HG03159 (cell line): ENCODE results near the gene MYO5C.
"Not testable (repeated sequence)": the region's sequence is repeated elsewhere in the genome, so short reads cannot be mapped to it uniquely, and the experiment has no call there.

Source experiments
- ATAC-seq: cut with Tn5 transposase; IDR thresholded peaks from one replicate; pipeline ENCODE4 v1.9.1; 2021; ENCODE audit warnings: mild to moderate bottlenecking, moderate library complexity; ENCODE audit not compliant: unreplicated experiment

The MYO5C gene

GRCh38 chr15:52251144-52251860, 44.3 kb downstream of the MYO5C start:
- ATAC-seq = no peak

- ATAC-seq = no peak
These were observed 48.1 kb downstream of the MYO5C start for GRCh38 chr15:52247461-52247860.

- no peak for ATAC-seq
These were observed 48.7 kb downstream of the MYO5C start for GRCh38 chr15:52246686-52247431.

GRCh38 chr15:52243697-52244555, 51.7 kb downstream of the MYO5C start:
- ATAC-seq = no peak

GRCh38 chr15:52243286-52243685, 52.3 kb downstream of the MYO5C start:
- no peak for ATAC-seq

GRCh38 chr15:52241489-52241888, 54.1 kb downstream of the MYO5C start:
- no peak for ATAC-seq

- ATAC-seq = no peak
These were observed 55.4 kb downstream of the MYO5C start for GRCh38 chr15:52240166-52240565.

GRCh38 chr15:52238989-52239525, 56.5 kb downstream of the MYO5C start:
- ATAC-seq = not testable (repeated sequence)

- no peak for ATAC-seq
These were observed 57.5 kb downstream of the MYO5C start for GRCh38 chr15:52238149-52238548.

- no peak for ATAC-seq
These were observed 59.6 kb downstream of the MYO5C start for GRCh38 chr15:52236013-52236412.

- ATAC-seq = no peak
These were observed 60.7 kb downstream of the MYO5C start for GRCh38 chr15:52234596-52235541.

GRCh38 chr15:52233405-52233804, 62.2 kb downstream of the MYO5C start:
- no peak for ATAC-seq

GRCh38 chr15:52232327-52232726, 63.3 kb downstream of the MYO5C start:
- ATAC-seq = peak; percentile 59

- ATAC-seq = no peak
These were observed 65.5 kb downstream of the MYO5C start for GRCh38 chr15:52230073-52230472.

GRCh38 chr15:52228921-52229320, 66.7 kb downstream of the MYO5C start:
- peak; percentile 35 for ATAC-seq

GRCh38 chr15:52227456-52227855, 68.1 kb downstream of the MYO5C start:
- ATAC-seq = peak; percentile 71

- ATAC-seq = no peak
These were observed 70.4 kb downstream of the MYO5C start for GRCh38 chr15:52225230-52225629.

GRCh38 chr15:52224211-52224610, 71.4 kb downstream of the MYO5C start:
- no peak for ATAC-seq

GRCh38 chr15:52221730-52222129, 73.9 kb downstream of the MYO5C start:
- peak; percentile 60 for ATAC-seq
